Measurements from ENCODE around the gene S100A11. TPM values are rescaled to one million over a fixed set of nuclear protein-coding genes. Genes with fewer than 3 reads are reported as not detected.

S100A11 gene
- total RNA-seq, 2 experiments from 2014 or later: 27.1 TPM; not detected in 1

- ChIA-PET CTCF (ENCODE audit: unreplicated experiment) (no interaction called here), POLR2A (interaction anchor here (5.7 kb wide), 1 partner anchor 12 kb away, joined by 38 read pairs; no protein-coding TSS in a partner anchor)
- BruUV-seq (replicated peaks): no TSS peak
- peaks cover 29% of the 10 kb centered on the region for H3K4me1 ChIP-seq (ENCODE audit: insufficient read depth, low read length, poor library complexity, severe bottlenecking)
- no peaks in the 10 kb centered on the region for H3K9me3 ChIP-seq (ENCODE audit: low read length)
- H2AFZ ChIP-seq (ENCODE audit: low read length): peak overlapping the region; percentile 100
- no peak overlapping the region for H3K4me3 ChIP-seq (ENCODE audit: low read depth, low read length, poor library complexity, severe bottlenecking)
- H3K27ac ChIP-seq (ENCODE audit: low read depth, low read length, poor library complexity, severe bottlenecking): peak overlapping the region; percentile 50
- H3K4me2 ChIP-seq (ENCODE audit: low read length): peak overlapping the region; percentile 38; the same call in 1 of the 2 replicates
- H3K9me2 ChIP-seq (ENCODE audit: insufficient read depth, low read length): no peaks in the 10 kb centered on the region
- intact Hi-C loops (cut with micrococcal nuclease; ENCODE audit: unreplicated experiment): no loop called here
- no peaks in the 10 kb centered on the region for H3K79me2 ChIP-seq (ENCODE audit: insufficient read depth, low read depth, low read length)
- no peak for DNase-seq (ENCODE audit: low spot score)
- H4K20me1 ChIP-seq (ENCODE audit: insufficient read depth, low read length): no peaks in the 10 kb centered on the region
- H3K36me3 ChIP-seq (ENCODE audit: insufficient read depth, low read length): no peaks in the 10 kb centered on the region
- TF ChIP-seq, protein P1, sequence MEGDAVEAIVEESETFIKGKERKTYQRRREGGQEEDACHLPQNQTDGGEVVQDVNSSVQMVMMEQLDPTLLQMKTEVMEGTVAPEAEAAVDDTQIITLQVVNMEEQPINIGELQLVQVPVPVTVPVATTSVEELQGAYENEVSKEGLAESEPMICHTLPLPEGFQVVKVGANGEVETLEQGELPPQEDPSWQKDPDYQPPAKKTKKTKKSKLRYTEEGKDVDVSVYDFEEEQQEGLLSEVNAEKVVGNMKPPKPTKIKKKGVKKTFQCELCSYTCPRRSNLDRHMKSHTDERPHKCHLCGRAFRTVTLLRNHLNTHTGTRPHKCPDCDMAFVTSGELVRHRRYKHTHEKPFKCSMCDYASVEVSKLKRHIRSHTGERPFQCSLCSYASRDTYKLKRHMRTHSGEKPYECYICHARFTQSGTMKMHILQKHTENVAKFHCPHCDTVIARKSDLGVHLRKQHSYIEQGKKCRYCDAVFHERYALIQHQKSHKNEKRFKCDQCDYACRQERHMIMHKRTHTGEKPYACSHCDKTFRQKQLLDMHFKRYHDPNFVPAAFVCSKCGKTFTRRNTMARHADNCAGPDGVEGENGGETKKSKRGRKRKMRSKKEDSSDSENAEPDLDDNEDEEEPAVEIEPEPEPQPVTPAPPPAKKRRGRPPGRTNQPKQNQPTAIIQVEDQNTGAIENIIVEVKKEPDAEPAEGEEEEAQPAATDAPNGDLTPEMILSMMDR (conservative IDR thresholded peaks at IDR 0.05; ENCODE audit: low read length): no peak
- no peak for TF ChIP-seq EZH2phosphoT487 (IDR thresholded peaks at IDR 0.05; ENCODE audit: borderline replicate concordance, low read depth, low read length)
These were observed 1.1 kb downstream of the S100A11 start for GRCh38 chr1:152035539-152036266.

GRCh38 chr1:152034654-152035538 lies 1.9 kb downstream of the S100A11 start:
- Histone ChIP-seq H4K20me1 (ENCODE audit: insufficient read depth, low read length) (no peaks in the 10 kb centered on the region), H3K79me2 (ENCODE audit: insufficient read depth, low read depth, low read length) (no peaks in the 10 kb centered on the region), H3K4me1 (ENCODE audit: insufficient read depth, low read length, poor library complexity, severe bottlenecking) (peaks cover 29% of the 10 kb centered on the region), H3K36me3 (ENCODE audit: insufficient read depth, low read length) (no peaks in the 10 kb centered on the region), H3K4me2 (ENCODE audit: low read length) (peak overlapping the region; percentile 38; the same call in 1 of the 2 replicates), H3K27ac (ENCODE audit: low read depth, low read length, poor library complexity, severe bottlenecking) (peak overlapping the region; percentile 50), H3K9me2 (ENCODE audit: insufficient read depth, low read length) (no peaks in the 10 kb centered on the region), H3K9me3 (ENCODE audit: low read length) (no peaks in the 10 kb centered on the region), H2AFZ (ENCODE audit: low read length) (peak overlapping the region; percentile 100), H3K4me3 (ENCODE audit: low read depth, low read length, poor library complexity, severe bottlenecking) (no peak overlapping the region)
- intact Hi-C loops (cut with micrococcal nuclease; ENCODE audit: unreplicated experiment): no loop called here
- TF ChIP-seq, protein P1 (conservative IDR thresholded peaks at IDR 0.05; ENCODE audit: low read length): peak; percentile 83
- TF ChIP-seq EZH2phosphoT487 (IDR thresholded peaks at IDR 0.05; ENCODE audit: borderline replicate concordance, low read depth, low read length): no peak
- peak; percentile 76 for DNase-seq (ENCODE audit: low spot score)
- no TSS peak for BruUV-seq (replicated peaks)
- ChIA-PET CTCF (ENCODE audit: unreplicated experiment) (interaction anchor here (1.1 kb wide), 1 partner anchor 10 kb away, joined by 3 read pairs; no protein-coding TSS in a partner anchor), POLR2A (interaction anchor here (0.6 to 5.7 kb wide), 5 partner anchors 8 to 127 kb away, joined by 3 to 38 read pairs (median 4); no protein-coding TSS in a partner anchor)

All from OCI-LY7 (cell line).